DND-41 (cell line): ENCODE measurements around the gene HIVEP1.

ENCODE experiments used
- ATAC-seq: fragments of 200-7000 bp; cut with Tn5 transposase; 3 replicates; pipeline ENCODE4 v1.9.1; 2021; ENCODE audit warnings: low read depth; ENCODE audit not compliant: insufficient read depth
- DNase-seq: peaks from one replicate; pipeline ENCODE4 v3.0.0-alpha.2; 2020
- H2AFZ ChIP-seq: 2 replicates; pipeline ENCODE4 v1.6.0; 2012; ENCODE audit warnings: low read depth, low read length
- H3K27ac ChIP-seq: 2 replicates; pipeline ENCODE4 v1.5.1; 2012; ENCODE audit warnings: low read length, inconsistent platforms
- H3K27me3 ChIP-seq: fragments of 200-600 bp; sonication (generic); 2 replicates; pipeline ENCODE4 v1.6.0; 2012; ENCODE audit warnings: low read length, mild to moderate bottlenecking, inconsistent platforms; ENCODE audit not compliant: insufficient read depth, poor library complexity
- H3K36me3 ChIP-seq: 2 replicates; pipeline ENCODE4 v1.5.1; 2012; ENCODE audit warnings: low read length, inconsistent platforms; ENCODE audit not compliant: insufficient read depth
- H3K4me1 ChIP-seq: 2 replicates; pipeline ENCODE4 v1.5.1; 2012; ENCODE audit warnings: mild to moderate bottlenecking, low read length; ENCODE audit not compliant: insufficient read depth
- H3K4me2 ChIP-seq: 2 replicates; pipeline ENCODE4 v1.6.0; 2012; ENCODE audit warnings: mild to moderate bottlenecking, moderate library complexity, low read length, inconsistent platforms; ENCODE audit not compliant: insufficient read depth
- H3K4me3 ChIP-seq, 2 experiments: fragments of 200-600 bp in 1 of 2; shearing (Covaris generic) in 1 of 2; 2 replicates each; pipeline ENCODE4 v1.5.1; 2012 to 2016; ENCODE audit warnings: inconsistent platforms in 2 of 2, low read length in 2 of 2, mild to moderate bottlenecking in 2 of 2, low read depth in 1 of 2, moderate library complexity in 1 of 2
- H3K79me2 ChIP-seq: 2 replicates; pipeline ENCODE4 v1.6.0; 2012; ENCODE audit warnings: low read length, inconsistent platforms; ENCODE audit not compliant: insufficient read depth
- H3K9ac ChIP-seq: 2 replicates; pipeline ENCODE4 v1.6.0; 2012; ENCODE audit warnings: low read depth, mild to moderate bottlenecking, inconsistent platforms, low read length, moderate library complexity
- H3K9me3 ChIP-seq: 2 replicates; pipeline ENCODE4 v1.5.1; 2012; ENCODE audit warnings: low read length, moderate library complexity, mild to moderate bottlenecking, inconsistent platforms; ENCODE audit not compliant: insufficient read depth, severe bottlenecking
- H4K20me1 ChIP-seq: 2 replicates; pipeline ENCODE4 v1.6.0; 2012; ENCODE audit warnings: low read length; ENCODE audit not compliant: insufficient read depth
- CTCF ChIP-seq: IDR thresholded peaks from 2 replicates; pipeline ENCODE4 v1.5.1; 2012; ENCODE audit warnings: borderline replicate concordance, low read length, moderate library complexity, mild to moderate bottlenecking; ENCODE audit not compliant: poor library complexity, severe bottlenecking; ENCODE audit errors: extremely low read depth
- EZH2 ChIP-seq: IDR thresholded peaks from 3 replicates; pipeline ENCODE4 v1.6.1; 2012; ENCODE audit warnings: borderline replicate concordance, low read depth, mild to moderate bottlenecking, moderate library complexity, low read length, inconsistent platforms; ENCODE audit not compliant: severe bottlenecking

HIVEP1 gene

GRCh38 chr6:12136905-12137304, 124.8 kb downstream of the HIVEP1 start:
- Histone ChIP-seq H4K20me1 (no peaks in the 10 kb centered on the region), H3K79me2 (no peaks in the 10 kb centered on the region), H3K9me3 (no peaks in the 10 kb centered on the region), H3K27ac (no peak overlapping the region), H3K36me3 (0 out of 2 replicates have a peak, but pooled peaks cover 3% of the 10 kb centered on the region), H3K4me2 (no peak overlapping the region), H3K4me3 (no peak overlapping the region), H3K9ac (no peak overlapping the region), H3K4me1 (no peaks in the 10 kb centered on the region), H2AFZ (no peak overlapping the region), H3K27me3 (no peaks in the 10 kb centered on the region)
- DNase-seq (no peak), ATAC-seq (no peak)
- TF ChIP-seq EZH2 (no peak), CTCF (no peak)

DNA sequence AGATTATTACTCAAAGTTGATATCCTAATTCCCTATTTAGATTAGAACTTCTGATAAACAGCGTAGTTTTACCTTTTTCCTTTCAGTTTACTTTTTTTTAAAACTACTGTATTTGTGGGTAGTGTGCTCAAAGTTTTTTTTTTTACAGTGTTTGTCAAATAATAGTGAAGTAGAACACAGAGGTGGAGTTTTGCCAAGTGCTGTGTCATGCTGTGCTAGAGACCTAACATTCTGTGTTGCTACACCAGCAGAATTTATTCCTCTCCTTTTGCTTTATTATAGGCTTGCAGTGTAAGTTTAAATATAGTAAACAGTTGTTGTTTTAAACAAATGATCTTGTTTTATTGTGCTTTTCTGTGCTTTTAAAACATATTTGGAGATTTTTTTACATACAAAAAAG, 125.4 kb downstream of the HIVEP1 start:
- no peak overlapping the region for H3K4me3 ChIP-seq
- no peak for ATAC-seq
- DNase-seq: no peak
- 0 out of 2 replicates have a peak, but pooled peaks cover 3% of the 10 kb centered on the region for H3K36me3 ChIP-seq
- no peak overlapping the region for H3K9ac ChIP-seq
- no peak overlapping the region for H3K4me2 ChIP-seq
- H3K4me1 ChIP-seq: no peaks in the 10 kb centered on the region
- no peaks in the 10 kb centered on the region for H3K79me2 ChIP-seq
- H4K20me1 ChIP-seq: no peaks in the 10 kb centered on the region
- no peak overlapping the region for H2AFZ ChIP-seq
- H3K27me3 ChIP-seq: no peaks in the 10 kb centered on the region
- no peak overlapping the region for H3K27ac ChIP-seq
- no peaks in the 10 kb centered on the region for H3K9me3 ChIP-seq
- TF ChIP-seq EZH2: no peak
- TF ChIP-seq CTCF: no peak

DNA sequence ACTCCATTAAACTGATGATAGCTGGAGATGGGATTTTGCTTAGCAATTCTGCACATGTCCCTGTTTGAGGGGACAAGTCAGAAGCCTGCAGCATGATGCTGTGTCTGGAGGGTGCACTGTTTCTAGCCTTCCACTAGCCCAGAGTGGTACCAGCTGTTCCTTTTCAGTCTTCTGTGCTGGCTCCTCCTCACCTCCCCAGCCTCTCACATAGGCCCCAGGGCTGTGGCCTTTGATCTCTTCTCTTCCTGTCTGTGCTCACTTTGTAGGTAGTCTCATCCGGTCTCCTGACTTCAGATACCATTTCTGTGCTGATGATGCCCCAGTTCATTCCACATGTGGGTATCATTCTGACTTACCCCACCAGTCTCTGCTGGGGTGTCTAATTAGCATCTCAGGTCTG, 126.3 kb downstream of the HIVEP1 start:
- ATAC-seq (peak; percentile 99), DNase-seq (peak; percentile 52)
- Histone ChIP-seq H3K27me3 (no peaks in the 10 kb centered on the region), H4K20me1 (no peaks in the 10 kb centered on the region), H3K4me2 (no peak overlapping the region), H3K79me2 (no peaks in the 10 kb centered on the region), H3K27ac (no peak overlapping the region), H3K4me1 (no peaks in the 10 kb centered on the region), H3K9me3 (no peaks in the 10 kb centered on the region), H2AFZ (no peak overlapping the region), H3K9ac (no peak overlapping the region), H3K36me3 (0 out of 2 replicates have a peak, but pooled peaks cover 3% of the 10 kb centered on the region), H3K4me3 (no peak overlapping the region)
- TF ChIP-seq CTCF (peak; percentile 4), EZH2 (no peak)

- no peaks in the 10 kb centered on the region for H3K4me1 ChIP-seq
- no peak for ATAC-seq
- H3K27ac ChIP-seq: no peak overlapping the region
- no peak for DNase-seq
- H3K27me3 ChIP-seq: no peaks in the 10 kb centered on the region
- H4K20me1 ChIP-seq: no peaks in the 10 kb centered on the region
- no peak overlapping the region for H3K4me3 ChIP-seq
- H3K4me2 ChIP-seq: no peak overlapping the region
- H3K79me2 ChIP-seq: no peaks in the 10 kb centered on the region
- H3K9ac ChIP-seq: no peak overlapping the region
- 0 out of 2 replicates have a peak, but pooled peaks cover 3% of the 10 kb centered on the region for H3K36me3 ChIP-seq
- TF ChIP-seq CTCF (no peak), EZH2 (no peak)
- no peaks in the 10 kb centered on the region for H3K9me3 ChIP-seq
- no peak overlapping the region for H2AFZ ChIP-seq
Measured at GRCh38 chr6:12138936-12139335, 126.8 kb downstream of the HIVEP1 start.
